Panc1 (cell line): ENCODE data around the gene GNAS.

ENCODE experiments used
- POLR2AphosphoS5 ChIP-seq: IDR thresholded peaks from 2 replicates; pipeline ENCODE4 v1.6.1; 2012; ENCODE audit warnings: mild to moderate bottlenecking, low read depth, low read length, moderate library complexity
- SIN3A ChIP-seq: IDR thresholded peaks from 2 replicates; pipeline ENCODE4 v1.6.1; 2012; ENCODE audit warnings: low read depth, mild to moderate bottlenecking, low read length, moderate library complexity, borderline replicate concordance; ENCODE audit not compliant: insufficient read depth
- TCF7L2 ChIP-seq: IDR thresholded peaks from 2 replicates; pipeline ENCODE4 v1.6.1; 2011; ENCODE audit warnings: mild to moderate bottlenecking, low read depth, low read length, inconsistent platforms
- TF ChIP-seq, protein P1 (sequence below): fragments of 450-650 bp; IDR thresholded peaks from 2 replicates; pipeline ENCODE4 v1.5.1; 2017; ENCODE audit warnings: mild to moderate bottlenecking
- TF ChIP-seq, protein P2 (sequence below), 2 experiments: IDR thresholded peaks; 2 replicates each; pipeline ENCODE4 v1.6.1; 2011 to 2012; ENCODE audit warnings: low read depth in 2 of 2, control low read depth in 1 of 2, low read length in 1 of 2, mild to moderate bottlenecking in 1 of 2, moderate library complexity in 1 of 2; ENCODE audit not compliant: insufficient read depth in 1 of 2

DNA sequence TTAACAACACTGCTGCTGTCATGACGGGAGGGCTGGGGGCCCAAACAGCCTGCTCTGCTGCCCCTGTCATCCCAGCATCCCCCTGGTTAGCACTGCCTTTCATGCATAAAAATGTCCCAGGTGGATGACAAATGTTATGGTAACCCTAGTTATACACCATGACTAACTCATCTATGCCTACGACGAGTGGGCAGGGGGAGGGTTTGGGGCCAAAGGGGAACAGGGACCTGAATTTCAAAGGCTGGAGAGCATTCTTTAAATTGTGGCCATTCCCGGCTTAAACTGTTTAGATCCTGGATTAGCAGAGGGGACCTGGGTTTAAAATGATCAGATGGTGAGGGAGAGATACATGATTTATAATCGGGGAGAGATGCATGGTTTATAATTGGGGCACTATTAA is 26.2 kb upstream of the GNAS start:
- TF ChIP-seq, protein P1, sequence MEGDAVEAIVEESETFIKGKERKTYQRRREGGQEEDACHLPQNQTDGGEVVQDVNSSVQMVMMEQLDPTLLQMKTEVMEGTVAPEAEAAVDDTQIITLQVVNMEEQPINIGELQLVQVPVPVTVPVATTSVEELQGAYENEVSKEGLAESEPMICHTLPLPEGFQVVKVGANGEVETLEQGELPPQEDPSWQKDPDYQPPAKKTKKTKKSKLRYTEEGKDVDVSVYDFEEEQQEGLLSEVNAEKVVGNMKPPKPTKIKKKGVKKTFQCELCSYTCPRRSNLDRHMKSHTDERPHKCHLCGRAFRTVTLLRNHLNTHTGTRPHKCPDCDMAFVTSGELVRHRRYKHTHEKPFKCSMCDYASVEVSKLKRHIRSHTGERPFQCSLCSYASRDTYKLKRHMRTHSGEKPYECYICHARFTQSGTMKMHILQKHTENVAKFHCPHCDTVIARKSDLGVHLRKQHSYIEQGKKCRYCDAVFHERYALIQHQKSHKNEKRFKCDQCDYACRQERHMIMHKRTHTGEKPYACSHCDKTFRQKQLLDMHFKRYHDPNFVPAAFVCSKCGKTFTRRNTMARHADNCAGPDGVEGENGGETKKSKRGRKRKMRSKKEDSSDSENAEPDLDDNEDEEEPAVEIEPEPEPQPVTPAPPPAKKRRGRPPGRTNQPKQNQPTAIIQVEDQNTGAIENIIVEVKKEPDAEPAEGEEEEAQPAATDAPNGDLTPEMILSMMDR: no peak
- TF ChIP-seq POLR2AphosphoS5 (no peak), TCF7L2 (no peak), SIN3A (no peak)
- TF ChIP-seq, protein P2, sequence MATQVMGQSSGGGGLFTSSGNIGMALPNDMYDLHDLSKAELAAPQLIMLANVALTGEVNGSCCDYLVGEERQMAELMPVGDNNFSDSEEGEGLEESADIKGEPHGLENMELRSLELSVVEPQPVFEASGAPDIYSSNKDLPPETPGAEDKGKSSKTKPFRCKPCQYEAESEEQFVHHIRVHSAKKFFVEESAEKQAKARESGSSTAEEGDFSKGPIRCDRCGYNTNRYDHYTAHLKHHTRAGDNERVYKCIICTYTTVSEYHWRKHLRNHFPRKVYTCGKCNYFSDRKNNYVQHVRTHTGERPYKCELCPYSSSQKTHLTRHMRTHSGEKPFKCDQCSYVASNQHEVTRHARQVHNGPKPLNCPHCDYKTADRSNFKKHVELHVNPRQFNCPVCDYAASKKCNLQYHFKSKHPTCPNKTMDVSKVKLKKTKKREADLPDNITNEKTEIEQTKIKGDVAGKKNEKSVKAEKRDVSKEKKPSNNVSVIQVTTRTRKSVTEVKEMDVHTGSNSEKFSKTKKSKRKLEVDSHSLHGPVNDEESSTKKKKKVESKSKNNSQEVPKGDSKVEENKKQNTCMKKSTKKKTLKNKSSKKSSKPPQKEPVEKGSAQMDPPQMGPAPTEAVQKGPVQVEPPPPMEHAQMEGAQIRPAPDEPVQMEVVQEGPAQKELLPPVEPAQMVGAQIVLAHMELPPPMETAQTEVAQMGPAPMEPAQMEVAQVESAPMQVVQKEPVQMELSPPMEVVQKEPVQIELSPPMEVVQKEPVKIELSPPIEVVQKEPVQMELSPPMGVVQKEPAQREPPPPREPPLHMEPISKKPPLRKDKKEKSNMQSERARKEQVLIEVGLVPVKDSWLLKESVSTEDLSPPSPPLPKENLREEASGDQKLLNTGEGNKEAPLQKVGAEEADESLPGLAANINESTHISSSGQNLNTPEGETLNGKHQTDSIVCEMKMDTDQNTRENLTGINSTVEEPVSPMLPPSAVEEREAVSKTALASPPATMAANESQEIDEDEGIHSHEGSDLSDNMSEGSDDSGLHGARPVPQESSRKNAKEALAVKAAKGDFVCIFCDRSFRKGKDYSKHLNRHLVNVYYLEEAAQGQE (IDR thresholded peaks at IDR 0.05; ENCODE audit: insufficient read depth in 1 of 2, low read depth in 2 of 2, low read length in 1 of 2): no peak
